HEK293 (cell line): ENCODE results near the gene ZNF197.

Source experiments
- GLIS1 ChIP-seq: fragments of 450-650 bp; formaldehyde crosslinking; IDR thresholded peaks from 2 replicates; pipeline ENCODE4 v1.5.1; 2016; ENCODE audit warnings: missing biosample characterization, missing genetic modification characterization
- GLIS2 ChIP-seq: fragments of 450-650 bp; formaldehyde crosslinking; IDR thresholded peaks from 2 replicates; pipeline ENCODE4 v1.5.1; 2016; ENCODE audit warnings: missing biosample characterization, missing genetic modification characterization
- HIC1 ChIP-seq: fragments of 450-650 bp; formaldehyde crosslinking; IDR thresholded peaks from 2 replicates; pipeline ENCODE4 v1.5.1; 2016; ENCODE audit warnings: missing biosample characterization, missing genetic modification characterization
- IKZF3 ChIP-seq: fragments of 450-650 bp; IDR thresholded peaks from 2 replicates; pipeline ENCODE4 v1.5.0; 2018; ENCODE audit warnings: missing biosample characterization, mild to moderate bottlenecking, missing genetic modification characterization, moderate library complexity
- PATZ1 ChIP-seq: fragments of 450-650 bp; formaldehyde crosslinking; IDR thresholded peaks from 2 replicates; pipeline ENCODE4 v1.5.1; 2016; ENCODE audit warnings: missing biosample characterization, missing genetic modification characterization
- YY1 ChIP-seq: fragments of 450-650 bp; formaldehyde crosslinking; IDR thresholded peaks from 2 replicates; pipeline ENCODE4 v1.5.1; 2018; ENCODE audit warnings: missing biosample characterization, missing genetic modification characterization
- ZBTB10 ChIP-seq: fragments of 450-650 bp; formaldehyde crosslinking; IDR thresholded peaks from 2 replicates; pipeline ENCODE4 v1.5.1; 2016; ENCODE audit warnings: missing biosample characterization, missing genetic modification characterization
- ZBTB11 ChIP-seq: fragments of 450-650 bp; formaldehyde crosslinking; conservative IDR thresholded peaks from 2 replicates; pipeline ENCODE4 v1.5.1; 2016; ENCODE audit warnings: low read depth, missing biosample characterization, missing genetic modification characterization
- ZBTB17 ChIP-seq: fragments of 450-650 bp; formaldehyde crosslinking; IDR thresholded peaks from 2 replicates; pipeline ENCODE4 v1.5.1; 2016; ENCODE audit warnings: missing biosample characterization, missing genetic modification characterization
- ZBTB20 ChIP-seq: fragments of 450-650 bp; formaldehyde crosslinking; IDR thresholded peaks from 2 replicates; pipeline ENCODE4 v1.5.1; 2016; ENCODE audit warnings: missing biosample characterization, missing genetic modification characterization
- ZNF335 ChIP-seq: fragments of 450-650 bp; formaldehyde crosslinking; conservative IDR thresholded peaks from 2 replicates; pipeline ENCODE4 v1.5.1; 2016; ENCODE audit warnings: missing biosample characterization, missing genetic modification characterization
- ZNF341 ChIP-seq: fragments of 450-650 bp; formaldehyde crosslinking; IDR thresholded peaks from 2 replicates; pipeline ENCODE4; 2016; ENCODE audit warnings: low read depth, missing biosample characterization, missing genetic modification characterization
- ZNF501 ChIP-seq: fragments of 450-650 bp; formaldehyde crosslinking; IDR thresholded peaks from 2 replicates; pipeline ENCODE4 v1.5.1; 2016; ENCODE audit warnings: missing biosample characterization, missing genetic modification characterization
- ZNF518A ChIP-seq: fragments of 450-650 bp; formaldehyde crosslinking; conservative IDR thresholded peaks from 2 replicates; pipeline ENCODE4 v1.5.1; 2016; ENCODE audit warnings: low read depth, missing biosample characterization, missing genetic modification characterization
- ZNF600 ChIP-seq: fragments of 450-650 bp; formaldehyde crosslinking; IDR thresholded peaks from 2 replicates; pipeline ENCODE4 v1.5.1; 2016; ENCODE audit warnings: missing biosample characterization, missing genetic modification characterization
- ZNF629 ChIP-seq: fragments of 450-650 bp; formaldehyde crosslinking; IDR thresholded peaks from 2 replicates; pipeline ENCODE4 v1.5.1; 2017; ENCODE audit warnings: missing biosample characterization, missing genetic modification characterization
- ZXDB ChIP-seq: fragments of 450-650 bp; formaldehyde crosslinking; IDR thresholded peaks from 2 replicates; pipeline ENCODE4 v1.5.1; 2016; ENCODE audit warnings: missing biosample characterization, missing genetic modification characterization

Gene ZNF197

GRCh38 chr3:44648564-44649229 lies 23.9 kb downstream of the ZNF197 start, which contains the start of gene ZNF35 (continued):
- 0 out of 2 replicates have a peak, but pooled peaks have one; percentile 48 for TF ChIP-seq ZNF501 (tag by site-specific recombination)
- peak; percentile 14; the same call in 1 of the 2 replicates for TF ChIP-seq ZBTB20 (tag by site-specific recombination)
- TF ChIP-seq YY1 (tag by site-specific recombination), result peak; percentile 38; the same call in 1 of the 2 replicates
- peak; percentile 22; the same call in 1 of the 2 replicates for TF ChIP-seq GLIS1
- 0 out of 2 replicates have a peak, but pooled peaks have one; percentile 19 for TF ChIP-seq IKZF3 (tag by site-specific recombination)
- TF ChIP-seq ZBTB10, result peak; percentile 79
- TF ChIP-seq ZNF518A (tag by site-specific recombination), result peak; percentile 96
- TF ChIP-seq ZNF335 (tag by site-specific recombination), result peak; percentile 50
- 0 out of 2 replicates have a peak, but pooled peaks have one; percentile 16 for TF ChIP-seq ZBTB17
- TF ChIP-seq ZBTB11 (tag by site-specific recombination), result peak; percentile 97
- 0 out of 2 replicates have a peak, but pooled peaks have one; percentile 25 for TF ChIP-seq GLIS2 (tag by site-specific recombination)
- no peak for TF ChIP-seq ZNF341
- TF ChIP-seq ZXDB (tag by site-specific recombination), result peak; percentile 58; the same call in 1 of the 2 replicates
- no peak for TF ChIP-seq HIC1
- no peak for TF ChIP-seq ZNF600
- 0 out of 2 replicates have a peak, but pooled peaks have one; percentile 17 for TF ChIP-seq PATZ1 (tag by site-specific recombination)
- peak; percentile 57; the same call in 1 of the 2 replicates for TF ChIP-seq ZNF629 (tag by site-specific recombination)
